GM12878 (cell line): ENCODE measurements around the gene KLK6. TPM values are rescaled to one million over a fixed set of nuclear protein-coding genes. Genes with fewer than 3 reads are reported as not detected.

Source experiments
- ATAC-seq: fragments of 200-7000 bp; cut with Tn5 transposase; 3 replicates; pipeline ENCODE4 v1.9.1; 2020; ENCODE audit warnings: mild to moderate bottlenecking, moderate library complexity
- BruUV-seq: library from RNA; stranded (reverse); fragments of 400-500 nt; replicated peaks from 2 replicates; lab custom pipeline; 2021; lab: Mats Ljungman, UMichigan
- CTCF ChIA-PET: fragments of 300-600 bp; sonication (Branson Sonifier 250); formaldehyde crosslinking; extraction: SDS; loops from one replicate; lab custom pipeline; 2021; ENCODE audit warnings: inconsistent platforms; lab: Yijun Ruan, JAX
- POLR2A ChIA-PET: fragments of 350-600 bp; formaldehyde crosslinking; extraction: SDS; loops from one replicate; lab custom pipeline; 2021; ENCODE audit warnings: inconsistent platforms; lab: Charles Lee
- RAD21 ChIA-PET: fragments of 300-600 bp; sonication (Branson Sonifier 250); formaldehyde crosslinking; loops from one replicate; lab custom pipeline; 2023; ENCODE audit warnings: antibody characterized with exemption; ENCODE audit not compliant: unreplicated experiment; lab: Charles Lee
- SMC1A ChIA-PET: fragments of 300-600 bp; sonication (Branson Sonifier 250); formaldehyde crosslinking; loops from one replicate; lab custom pipeline; 2023; ENCODE audit not compliant: unreplicated experiment, uncharacterized antibody; lab: Charles Lee
- DNase-seq: peaks from one replicate; pipeline ENCODE4 v3.0.0-alpha.2; 2011; ENCODE audit warnings: low read depth, low spot score
- FAIRE-seq: peaks from 3 replicates; lab custom pipeline; 2011; peaks lifted over from hg19 to GRCh38; lab: Jason Lieb, UNC
- H2AFZ ChIP-seq: 2 replicates; pipeline ENCODE4 v1.6.0; 2011; ENCODE audit warnings: low read depth, low read length, control low read depth; ENCODE audit not compliant: control insufficient read depth
- H3K27ac ChIP-seq: 2 replicates; pipeline ENCODE4 v1.5.1; 2011; ENCODE audit warnings: control low read depth; ENCODE audit not compliant: control insufficient read depth, insufficient read depth
- H3K27me3 ChIP-seq, 2 experiments: replicated peaks in 1 of 2; 2 replicates each; pipeline versions ENCODE4 v1.6.0 to v1.6.1; 2011; ENCODE audit warnings: low read length in 1 of 2; ENCODE audit not compliant: control insufficient read depth in 2 of 2, insufficient read depth in 2 of 2
- H3K36me3 ChIP-seq, 2 experiments: 2 replicates each; pipeline ENCODE4 v1.5.1; 2011; ENCODE audit warnings: low read length in 1 of 2; ENCODE audit not compliant: control insufficient read depth in 2 of 2, insufficient read depth in 2 of 2
- H3K4me1 ChIP-seq: 2 replicates; pipeline ENCODE4 v1.6.1; 2011; ENCODE audit warnings: mild to moderate bottlenecking, low read length, moderate library complexity, mixed read lengths; ENCODE audit not compliant: control insufficient read depth, insufficient read depth
- H3K4me2 ChIP-seq: 2 replicates; pipeline ENCODE4 v1.6.0; 2011; ENCODE audit warnings: control low read depth; ENCODE audit not compliant: control insufficient read depth, insufficient read depth
- H3K4me3 ChIP-seq: fragments of 200-600 bp; sonication (generic); 2 replicates; pipeline ENCODE4 v1.5.1; 2016
- H3K79me2 ChIP-seq: 2 replicates; pipeline ENCODE4 v1.6.0; 2011; ENCODE audit warnings: low read length; ENCODE audit not compliant: control insufficient read depth, insufficient read depth
- H3K9ac ChIP-seq: 2 replicates; pipeline ENCODE4 v1.8.0; 2011; ENCODE audit warnings: low read length, control low read depth, mixed read lengths; ENCODE audit not compliant: control insufficient read depth, insufficient read depth
- H3K9me3 ChIP-seq: replicated peaks from 3 replicates; pipeline ENCODE4 v1.5.1; 2011; ENCODE audit warnings: mild to moderate bottlenecking, low read length; ENCODE audit not compliant: control insufficient read depth, insufficient read depth
- H4K20me1 ChIP-seq: 2 replicates; pipeline ENCODE4 v1.6.0; 2011; ENCODE audit not compliant: control insufficient read depth, insufficient read depth
- FOS ChIP-seq: IDR thresholded peaks from 3 replicates; pipeline ENCODE4 v1.6.1; 2011; ENCODE audit warnings: borderline replicate concordance; ENCODE audit not compliant: insufficient read length; ENCODE audit errors: extremely low read depth
- IKZF1 ChIP-seq: fragments of 450-650 bp; conservative IDR thresholded peaks from 2 replicates; pipeline ENCODE4 v1.6.1; 2017; ENCODE audit warnings: antibody characterized with exemption, mild to moderate bottlenecking
- LARP7 ChIP-seq: fragments of 450-650 bp; IDR thresholded peaks from 2 replicates; pipeline ENCODE4 v1.6.1; 2017; ENCODE audit warnings: mild to moderate bottlenecking
- NFYB ChIP-seq: IDR thresholded peaks from 2 replicates; pipeline ENCODE4 v1.6.1; 2011; ENCODE audit warnings: low read depth, mild to moderate bottlenecking, low read length, improper control_type of control experiment, moderate library complexity; ENCODE audit not compliant: insufficient read depth
- PAX5 ChIP-seq: IDR thresholded peaks from 2 replicates; pipeline ENCODE4 v1.6.1; 2011; ENCODE audit warnings: low read depth, low read length, borderline replicate concordance
- PAX8 ChIP-seq: fragments of 450-650 bp; IDR thresholded peaks from 2 replicates; pipeline ENCODE4 v1.6.1; 2017; ENCODE audit warnings: mild to moderate bottlenecking, moderate library complexity
- PML ChIP-seq: IDR thresholded peaks from 2 replicates; pipeline ENCODE4 v1.6.1; 2012; ENCODE audit warnings: low read length, inconsistent platforms
- POLR2AphosphoS2 ChIP-seq: IDR thresholded peaks from 2 replicates; pipeline ENCODE4 v1.6.1; 2011; ENCODE audit warnings: low read depth, mild to moderate bottlenecking, low read length, improper control_type of control experiment, moderate library complexity
- RAD21 ChIP-seq: IDR thresholded peaks from 2 replicates; pipeline ENCODE4 v1.6.1; 2011; ENCODE audit warnings: mild to moderate bottlenecking, low read depth, low read length, moderate library complexity; ENCODE audit not compliant: insufficient read depth
- TBL1XR1 ChIP-seq: IDR thresholded peaks from 2 replicates; pipeline ENCODE4 v1.6.1; 2012; ENCODE audit warnings: low read depth, low read length, improper control_type of control experiment
- WGBS: methylation state at CpG from one replicate; pipeline ENCODE4 v1.1.6; 2016; ENCODE audit warnings: low lambda C conversion rate; ENCODE audit not compliant: insufficient replicate concordance, insufficient coverage; ENCODE audit errors: missing lambda C conversion rate; 5-methylcytosine and 5-hydroxymethylcytosine counted together
- in situ Hi-C: fragments of 300-500 bp; cut with MboI; formaldehyde crosslinking; loops from 9 replicates; pipeline ENCODE4 v1.14.3; 2018; ENCODE audit warnings: mixed read lengths
- intact Hi-C: fragments of 100-400 bp; cut with micrococcal nuclease; formaldehyde crosslinking; loops from one replicate; pipeline ENCODE4 v1.14.2; 2022; ENCODE audit not compliant: unreplicated experiment
- polyA plus RNA-seq, 11 experiments: library from polyadenylated mRNA; depleted of rRNA in 4 of 11; unstranded in 6 of 11; stranded (reverse) in 5 of 11; fragments of >200 nt; fragmentation: Nextera tagmentation in 4 of 11; fragmentation: Illumina TruSeq in 1 of 11; extraction: Ambion mirVana in 4 of 11; extraction: Trizol in 1 of 11; gene quantifications; 1 replicate in 1 of 11; 2 replicates in 10 of 11; pipeline versions ENCODE4 v1.2.1 to v1.2.3, GENCODE V29; 2011 to 2016; ENCODE audit warnings: inconsistent platforms in 2 of 11, missing spikeins in 2 of 11, low read depth in 1 of 11
- total RNA-seq, 4 experiments: library from RNA; depleted of rRNA in 3 of 4; stranded (reverse); fragments of >200 nt in 3 of 4; fragmentation: Illumina TruSeq in 1 of 4; extraction: Trizol in 1 of 4; gene quantifications; 2 replicates each; pipeline versions ENCODE4 v1.2.1 to v1.2.3, GENCODE V29; 2013 to 2021

KLK6 gene
- total and polyA plus RNA-seq, 10 of the 15 experiments (the other 5 are each of a cell fraction or from before 2014, with no cell fraction given), result not detected

GRCh38 chr19:50932018-50932689 lies 37.2 kb downstream of the KLK6 start:
- Histone ChIP-seq H3K79me2 (no peaks in the 10 kb centered on the region), H3K9ac (no peak overlapping the region), H3K9me3 (no peaks in the 10 kb centered on the region), H3K36me3 (no peaks in the 10 kb centered on the region), H3K27me3 (no peaks in the 10 kb centered on the region), H3K4me1 (no peaks in the 10 kb centered on the region), H2AFZ (no peak overlapping the region), H3K27ac (no peak overlapping the region), H4K20me1 (no peaks in the 10 kb centered on the region)
- in situ Hi-C loops (loop anchor here (10.0 kb wide), 1 partner anchor 163 kb away; no protein-coding TSS in a partner anchor), intact Hi-C loops (loop anchor here (5.0 kb wide), 1 partner anchor 160 kb away; no protein-coding TSS in a partner anchor)
- no TSS peak for BruUV-seq
- RAD21 ChIA-PET, result no interaction called here
- TF ChIP-seq PML, result no peak
- no peak for TF ChIP-seq POLR2AphosphoS2
- no peak for TF ChIP-seq TBL1XR1
- no peak for TF ChIP-seq PAX8
- no peak for TF ChIP-seq LARP7
- no peak for TF ChIP-seq IKZF1
- no peak for TF ChIP-seq RAD21
- no peak for TF ChIP-seq NFYB
- no peak for TF ChIP-seq FOS
- TF ChIP-seq PAX5, result no peak
- TF ChIP-seq, all 136 proteins: peak for 0
- Histone ChIP-seq H3K4me2 (no peak overlapping the region), H3K4me3 (no peak overlapping the region)
- FAIRE-seq, result no peak
- ATAC-seq, result no peak
- POLR2A ChIA-PET, result interaction anchor here (0.7 kb wide), 1 partner anchor 441 kb away, joined by 3 read pairs; no protein-coding TSS in a partner anchor
- WGBS, result 49% methylated on average over 11 of the region's 11 CpGs
- CTCF ChIA-PET, result interaction anchor here (0.6 to 1.1 kb wide), 2 partner anchors 14 to 33 kb away, joined by 3 read pairs; no protein-coding TSS in a partner anchor
- SMC1A ChIA-PET, result no interaction called here
- DNase-seq, result no peak
